OCI-LY7 (cell line): Measurements from ENCODE around the gene NPHP1. TPM values are rescaled to one million over a fixed set of nuclear protein-coding genes. Genes with fewer than 3 reads are reported as not detected.

Experiments
- BruUV-seq: library from RNA; stranded (reverse); fragments of 400-500 nt; replicated peaks from 2 replicates; lab custom pipeline; 2021; lab: Mats Ljungman, UMichigan
- CTCF ChIA-PET: fragments of 300-600 bp; sonication (Branson Sonifier 250); formaldehyde crosslinking; loops from one replicate; lab custom pipeline; 2022; ENCODE audit warnings: antibody characterized with exemption; ENCODE audit not compliant: unreplicated experiment; lab: Charles Lee
- POLR2A ChIA-PET: fragments of 300-600 bp; sonication (Branson Sonifier 250); formaldehyde crosslinking; loops from one replicate; lab custom pipeline; 2022; ENCODE audit warnings: antibody characterized with exemption; lab: Charles Lee
- DNase-seq: peaks from one replicate; pipeline ENCODE4 v3.0.0-alpha.2; 2015; ENCODE audit warnings: low spot score
- H2AFZ ChIP-seq: fragments of 200-600 bp; sonication (generic), shearing (Covaris generic); 2 replicates; pipeline ENCODE4 v1.6.1; 2014; ENCODE audit warnings: mild to moderate bottlenecking, antibody characterized with exemption, low read length, moderate library complexity
- H3K27ac ChIP-seq: fragments of 200-600 bp; sonication (generic); 2 replicates; pipeline ENCODE4 v1.5.1; 2014; ENCODE audit warnings: mixed run types, low read depth, mild to moderate bottlenecking, moderate library complexity, low read length, inconsistent platforms; ENCODE audit not compliant: poor library complexity, severe bottlenecking
- H3K36me3 ChIP-seq: fragments of 200-600 bp; sonication (generic); 2 replicates; pipeline ENCODE4 v1.6.1; 2014; ENCODE audit warnings: mild to moderate bottlenecking, antibody characterized with exemption, low read length, moderate library complexity, mixed read lengths; ENCODE audit not compliant: insufficient read depth
- H3K4me1 ChIP-seq: fragments of 200-600 bp; sonication (generic); 2 replicates; pipeline ENCODE4 v1.5.1; 2014; ENCODE audit warnings: mild to moderate bottlenecking, low read length; ENCODE audit not compliant: insufficient read depth, poor library complexity, severe bottlenecking
- H3K4me2 ChIP-seq: fragments of 200-600 bp; sonication (generic); 2 replicates; pipeline ENCODE4 v1.6.1; 2014; ENCODE audit warnings: mild to moderate bottlenecking, low read length
- H3K4me3 ChIP-seq: fragments of 200-600 bp; sonication (generic); 2 replicates; pipeline ENCODE4 v1.5.1; 2014; ENCODE audit warnings: mild to moderate bottlenecking, low read depth, low read length; ENCODE audit not compliant: poor library complexity, severe bottlenecking
- H3K79me2 ChIP-seq: fragments of 200-600 bp; sonication (generic); 2 replicates; pipeline ENCODE4 v1.6.1; 2016; ENCODE audit warnings: low read depth, mild to moderate bottlenecking, low read length, moderate library complexity, mixed read lengths; ENCODE audit not compliant: insufficient read depth
- H3K9me2 ChIP-seq: fragments of 200-600 bp; sonication (generic); 2 replicates; pipeline ENCODE4 v1.6.1; 2016; ENCODE audit warnings: mild to moderate bottlenecking, low read length, mixed read lengths; ENCODE audit not compliant: insufficient read depth
- H3K9me3 ChIP-seq: fragments of 200-600 bp; sonication (generic); 2 replicates; pipeline ENCODE4 v1.6.1; 2014; ENCODE audit warnings: mild to moderate bottlenecking, mixed run types, low read length, mixed read lengths
- H4K20me1 ChIP-seq: fragments of 200-600 bp; sonication (generic); 2 replicates; pipeline ENCODE4 v1.6.1; 2014; ENCODE audit warnings: mild to moderate bottlenecking, antibody characterized with exemption, low read length, moderate library complexity, mixed read lengths; ENCODE audit not compliant: insufficient read depth
- CTCF ChIP-seq: fragments of 200-600 bp; sonication (generic); conservative IDR thresholded peaks from 2 replicates; pipeline ENCODE4 v1.5.1; 2014; ENCODE audit warnings: mild to moderate bottlenecking, antibody characterized with exemption, low read length, moderate library complexity, mixed read lengths
- EZH2phosphoT487 ChIP-seq: fragments of 200-600 bp; sonication (generic); IDR thresholded peaks from 2 replicates; pipeline ENCODE4 v1.6.1; 2018; ENCODE audit warnings: low read depth, borderline replicate concordance, mild to moderate bottlenecking, mixed run types, antibody characterized with exemption, low read length, moderate library complexity, mixed read lengths
- intact Hi-C: fragments of 100-400 bp; cut with micrococcal nuclease; formaldehyde crosslinking; loops from one replicate; pipeline ENCODE4 v1.10.0; 2022; ENCODE audit not compliant: unreplicated experiment
- total RNA-seq, 2 experiments: library from RNA; depleted of rRNA in 1 of 2; stranded (reverse); fragments of >200 nt in 1 of 2; shearing (Covaris generic) in 1 of 2; gene quantifications; 2 replicates each; pipeline ENCODE4 v1.2.3, GENCODE V29; 2014 to 2022

NPHP1 gene
- total RNA-seq, 2 experiments from 2014 or later = 1.6 to 2.0 TPM

- no peaks in the 10 kb centered on the region for H3K9me2 ChIP-seq
- H3K4me3 ChIP-seq = no peak overlapping the region
- H3K36me3 ChIP-seq = no peaks in the 10 kb centered on the region
- H4K20me1 ChIP-seq = no peaks in the 10 kb centered on the region
- no peak overlapping the region for H3K27ac ChIP-seq
- H3K4me1 ChIP-seq = no peaks in the 10 kb centered on the region
- no peak for TF ChIP-seq EZH2phosphoT487
- TF ChIP-seq CTCF = no peak
- DNase-seq = no peak
- intact Hi-C loops = no loop called here
- H2AFZ ChIP-seq = no peak overlapping the region
- CTCF ChIA-PET = no interaction called here
- H3K9me3 ChIP-seq = no peaks in the 10 kb centered on the region
- POLR2A ChIA-PET = no interaction called here
- no peaks in the 10 kb centered on the region for H3K79me2 ChIP-seq
- no peak overlapping the region for H3K4me2 ChIP-seq
- no TSS peak for BruUV-seq
Measured at GRCh38 chr2:110103061-110103961, 101.5 kb downstream of the NPHP1 start.

- no peaks in the 10 kb centered on the region for H3K4me1 ChIP-seq
- no peak for DNase-seq
- H3K9me2 ChIP-seq = no peaks in the 10 kb centered on the region
- H3K27ac ChIP-seq = no peak overlapping the region
- no peak overlapping the region for H3K4me2 ChIP-seq
- ChIA-PET POLR2A (no interaction called here), CTCF (no interaction called here)
- no peaks in the 10 kb centered on the region for H3K79me2 ChIP-seq
- no peak overlapping the region for H2AFZ ChIP-seq
- H3K4me3 ChIP-seq = no peak overlapping the region
- no TSS peak for BruUV-seq
- TF ChIP-seq EZH2phosphoT487 = no peak
- no peak for TF ChIP-seq CTCF
- H3K36me3 ChIP-seq = no peaks in the 10 kb centered on the region
- intact Hi-C loops = no loop called here
- no peaks in the 10 kb centered on the region for H4K20me1 ChIP-seq
- H3K9me3 ChIP-seq = no peaks in the 10 kb centered on the region
Measured at GRCh38 chr2:110101901-110102803, 102.7 kb downstream of the NPHP1 start.
